GM21619 (cell line): Measurements from ENCODE around the gene HPDL.
"Not testable (repeated sequence)": the region's sequence is repeated elsewhere in the genome, so short reads cannot be mapped to it uniquely, and the experiment has no call there.

Experiments used
- ATAC-seq: cut with Tn5 transposase; IDR thresholded peaks from one replicate; pipeline ENCODE4 v1.9.1; 2021; ENCODE audit not compliant: unreplicated experiment

Gene HPDL

DNA sequence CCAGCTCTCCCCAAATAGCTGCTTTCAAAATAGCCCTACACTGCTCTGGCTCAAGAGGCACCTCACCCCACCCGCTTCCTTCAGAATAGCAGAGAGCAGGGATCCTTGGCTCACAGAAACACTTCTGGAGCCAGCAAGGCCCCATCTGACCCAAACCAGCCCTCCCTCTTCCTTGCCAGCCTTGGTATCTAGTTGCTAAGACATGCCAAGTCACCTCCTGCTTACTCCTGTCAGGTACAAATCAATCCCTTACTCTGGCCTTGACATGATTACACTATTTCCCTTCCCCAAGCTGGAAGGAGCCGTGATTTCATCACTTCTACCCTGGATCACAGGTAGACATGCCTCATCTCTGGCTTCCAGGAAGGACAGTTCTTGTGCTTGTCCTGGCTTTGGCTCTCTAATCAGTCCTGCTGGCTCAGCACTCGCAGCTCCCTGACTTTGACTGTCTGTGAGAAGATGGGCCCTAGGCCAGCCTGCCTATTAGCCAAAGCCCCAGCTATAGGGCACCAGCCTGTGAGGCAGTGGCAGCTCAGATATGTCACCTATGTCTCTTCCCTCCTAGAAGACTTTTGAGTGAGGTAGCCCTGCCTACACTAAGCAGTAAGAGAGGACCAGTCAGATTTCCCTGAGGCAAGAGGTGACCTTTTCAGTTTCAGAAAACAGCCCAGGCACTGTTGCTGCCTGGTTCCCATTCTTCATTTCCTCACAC lies 22.4 kb downstream of the HPDL start:
- no peak for ATAC-seq

- ATAC-seq = no peak
Observed at GRCh38 chr1:45351508-45351907, 24.8 kb downstream of the HPDL start.

- no peak for ATAC-seq
Observed at GRCh38 chr1:45353685-45354084, 27.0 kb downstream of the HPDL start.

DNA sequence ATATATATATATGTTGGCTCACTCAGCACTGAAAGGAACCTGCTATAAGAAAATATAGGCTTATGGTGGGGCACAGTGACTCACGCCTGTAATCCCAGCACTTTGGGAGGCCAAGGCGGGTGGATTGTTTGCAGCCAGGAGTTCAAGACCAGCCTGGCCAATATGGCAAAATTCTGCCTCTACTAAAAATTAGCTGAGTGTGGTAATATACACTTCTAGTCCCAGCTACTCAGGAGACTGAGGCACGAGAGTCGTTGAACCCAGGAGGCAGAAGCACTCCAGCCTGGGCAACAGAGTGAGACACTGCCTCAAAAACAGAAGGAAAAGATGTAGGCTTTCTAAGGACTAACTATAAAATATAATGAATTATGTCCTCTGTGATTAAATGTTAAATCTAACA lies 28.1 kb downstream of the HPDL start:
- ATAC-seq = no peak

- no peak for ATAC-seq
Observed at GRCh38 chr1:45355683-45356082, 29.0 kb downstream of the HPDL start.

- ATAC-seq = no peak
Observed at GRCh38 chr1:45356186-45356585, 29.5 kb downstream of the HPDL start.

DNA sequence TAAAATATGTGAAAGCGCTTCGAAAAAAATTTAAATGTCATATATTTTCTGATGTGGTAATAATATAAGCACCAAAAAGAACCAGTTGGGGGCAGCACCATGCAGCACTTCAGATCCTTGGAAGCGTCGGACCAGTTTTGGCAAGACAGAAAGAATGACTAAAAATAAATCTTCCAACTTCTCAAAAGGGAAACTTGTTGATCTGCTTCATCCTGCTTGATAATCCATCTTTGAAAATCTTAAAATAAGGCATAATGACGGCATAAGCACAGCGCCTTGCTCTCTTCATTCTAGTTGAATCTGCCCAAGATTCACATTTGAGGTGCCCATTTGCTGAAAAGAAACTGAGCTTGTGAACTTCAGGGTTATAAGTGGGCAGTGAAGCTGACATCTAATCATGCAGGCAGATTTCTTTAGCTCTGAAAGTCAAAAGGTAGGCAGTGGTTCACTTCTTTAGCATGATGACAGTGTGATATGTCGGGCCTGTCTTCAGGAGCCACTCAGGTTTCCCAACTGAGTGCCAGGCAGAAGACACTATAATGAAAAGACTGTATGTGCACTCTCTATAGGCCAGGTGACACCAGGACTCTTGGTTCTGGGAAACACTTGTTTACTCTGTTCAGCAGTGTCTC lies 33.3 kb downstream of the HPDL start:
- no peak for ATAC-seq

GRCh38 chr1:45360981-45361380 lies 34.3 kb downstream of the HPDL start:
- ATAC-seq = not testable (repeated sequence)

DNA sequence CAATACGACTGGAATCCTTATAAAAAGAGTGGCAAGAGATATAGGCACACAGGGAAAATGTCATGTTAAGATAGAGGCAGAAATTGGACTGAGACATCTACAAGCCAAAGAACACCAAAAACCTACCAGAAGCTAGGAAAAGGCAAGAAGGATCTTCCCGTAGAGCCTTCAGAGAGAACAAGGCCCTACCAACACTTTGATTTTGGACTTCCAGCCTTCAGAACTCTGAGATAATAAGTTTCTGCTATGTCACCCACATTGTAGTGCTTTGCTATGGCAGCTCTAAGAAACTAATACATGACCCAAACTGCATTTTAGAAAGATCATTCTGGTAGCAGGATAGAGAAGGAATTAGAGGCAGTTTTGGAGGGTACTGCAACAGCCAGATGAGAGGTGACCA lies 37.6 kb downstream of the HPDL start:
- ATAC-seq = no peak

GRCh38 chr1:45365051-45365450 lies 38.4 kb downstream of the HPDL start:
- peak; percentile 65 for ATAC-seq

GRCh38 chr1:45370575-45370974 lies 43.9 kb downstream of the HPDL start:
- peak; percentile 73 for ATAC-seq

DNA sequence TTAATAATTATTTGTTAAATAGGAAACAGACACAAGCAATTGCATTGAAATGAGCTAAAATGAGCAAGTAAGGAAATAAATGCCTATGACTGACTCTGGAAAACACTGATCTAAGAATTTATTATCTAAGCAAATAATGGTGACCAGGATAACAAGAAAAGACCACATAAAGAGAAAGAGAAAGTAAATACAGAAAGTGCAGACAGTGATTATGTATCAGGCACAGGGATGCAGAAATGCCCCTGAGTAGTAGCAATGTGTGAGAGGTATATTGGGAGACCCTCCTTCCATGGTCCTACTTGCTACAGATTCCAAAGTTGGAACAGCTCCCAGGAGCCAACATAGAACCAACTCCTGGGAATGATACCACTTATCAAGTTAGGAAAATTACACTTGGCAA lies 46.9 kb downstream of the HPDL start:
- ATAC-seq = no peak

GRCh38 chr1:45375104-45376090 lies 48.7 kb downstream of the HPDL start:
- no peak for ATAC-seq

- ATAC-seq = no peak
Observed at GRCh38 chr1:45378184-45378583, 51.5 kb downstream of the HPDL start.
